Dermis microvascular lymphatic vessel endothelial cell (primary cell): Measurements from ENCODE around the gene CDYL2. TPM values are rescaled to one million over a fixed set of nuclear protein-coding genes. Genes with fewer than 3 reads are reported as not detected.
A peak's percentile ranks its signal among the peaks of the same experiment; 100 is the strongest.

Experiments used
- DNase-seq, 2 donors: peaks; one replicate each; pipeline versions ENCODE4 v3.0.0 to v3.0.0-alpha.2; 2010; ENCODE audit warnings: low read depth in 2 of 2
- total RNA-seq: library from RNA; depleted of rRNA; stranded (reverse); fragments of >200 nt; gene quantifications from 2 replicates; pipeline ENCODE4 v1.2.1, GENCODE V29; 2014

Gene CDYL2
- total RNA-seq, 1 donor from 2014 or later: 19.8 TPM

GRCh38 chr16:80627108-80627507 is 177.3 kb downstream of the CDYL2 start:
- no peak for DNase-seq

DNA sequence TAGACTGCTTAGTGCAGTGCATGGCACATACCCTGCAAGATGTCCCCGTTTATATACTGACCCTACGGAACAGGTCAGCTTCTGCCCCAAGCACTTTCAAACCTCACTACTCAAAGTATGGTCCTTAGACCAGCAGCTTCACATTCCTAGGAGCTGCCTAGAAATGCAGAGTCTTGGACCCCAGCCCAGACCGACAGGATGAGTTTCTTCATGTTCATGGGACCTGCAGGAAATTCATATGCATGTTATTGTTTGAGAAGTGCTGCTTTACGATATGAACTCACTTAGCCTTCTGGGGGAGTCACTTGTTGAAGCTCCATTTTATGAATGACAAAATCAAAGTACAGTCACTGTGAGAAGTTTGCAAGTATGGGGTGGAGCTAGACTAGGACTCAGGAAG is 181.0 kb downstream of the CDYL2 start:
- DNase-seq: peak in 1 of 2 donors; percentile 77

GRCh38 chr16:80622007-80622406 is 182.4 kb downstream of the CDYL2 start:
- no peak for DNase-seq

- DNase-seq: no peak
These were observed 183.4 kb downstream of the CDYL2 start for GRCh38 chr16:80620736-80621605.

GRCh38 chr16:80619824-80620223 is 184.6 kb downstream of the CDYL2 start:
- no peak for DNase-seq

DNA sequence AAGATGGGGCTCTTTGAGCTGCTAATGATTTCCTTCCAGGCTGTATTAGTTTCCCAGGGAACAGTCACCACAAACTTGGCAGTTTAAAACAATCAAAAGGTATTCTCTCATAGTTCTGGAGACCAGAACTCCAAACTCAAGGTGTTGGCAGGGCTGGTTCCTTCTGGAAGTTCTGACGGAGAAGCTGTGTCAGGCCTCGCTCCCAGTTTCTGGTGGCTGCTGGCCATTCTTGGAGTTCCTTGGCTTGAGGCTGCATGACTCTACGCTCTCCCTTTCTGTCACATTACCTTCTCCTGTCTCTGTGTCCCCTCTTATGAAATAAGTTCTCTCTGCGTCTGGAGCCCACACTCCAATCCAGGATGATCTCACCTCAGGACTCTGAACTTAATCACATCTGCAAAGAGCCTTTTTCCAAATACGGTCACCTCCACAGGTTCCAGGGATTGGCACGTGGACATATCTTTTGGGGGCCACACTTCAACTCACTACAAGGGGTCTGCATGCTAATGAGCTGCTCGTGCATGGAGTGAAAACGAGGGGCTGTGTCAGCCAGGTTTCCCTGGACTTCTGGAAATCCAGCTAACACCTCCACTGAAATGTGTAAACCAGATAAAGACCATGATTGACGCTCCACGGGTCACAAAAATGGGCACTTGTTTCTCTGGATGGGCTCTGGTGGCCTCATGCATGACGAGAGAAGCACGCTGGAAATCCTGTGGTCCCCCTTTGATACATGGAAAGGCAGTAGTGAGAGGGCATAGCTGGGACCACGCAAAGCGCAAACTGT is 185.3 kb downstream of the CDYL2 start:
- no peak for DNase-seq

DNA sequence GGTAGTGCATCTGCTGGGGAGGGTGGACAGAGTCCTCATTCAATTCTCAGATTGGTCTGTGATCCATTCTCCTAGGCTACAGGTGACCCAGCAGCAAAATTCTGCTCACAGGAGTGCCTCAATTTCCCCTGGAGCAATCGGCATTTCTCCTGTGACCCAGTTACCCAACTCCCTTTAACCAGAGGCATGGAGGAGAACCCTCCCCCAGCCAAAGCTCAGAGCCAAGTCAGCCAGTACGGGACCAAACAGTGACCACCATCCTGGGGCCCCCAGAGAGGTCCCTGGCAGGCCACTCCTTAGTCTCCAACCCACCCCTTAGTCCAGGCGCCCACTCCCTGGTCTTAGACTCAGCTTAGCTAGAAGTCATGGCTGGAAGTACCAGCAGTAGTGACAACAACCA is 188.0 kb downstream of the CDYL2 start:
- no peak for DNase-seq

DNA sequence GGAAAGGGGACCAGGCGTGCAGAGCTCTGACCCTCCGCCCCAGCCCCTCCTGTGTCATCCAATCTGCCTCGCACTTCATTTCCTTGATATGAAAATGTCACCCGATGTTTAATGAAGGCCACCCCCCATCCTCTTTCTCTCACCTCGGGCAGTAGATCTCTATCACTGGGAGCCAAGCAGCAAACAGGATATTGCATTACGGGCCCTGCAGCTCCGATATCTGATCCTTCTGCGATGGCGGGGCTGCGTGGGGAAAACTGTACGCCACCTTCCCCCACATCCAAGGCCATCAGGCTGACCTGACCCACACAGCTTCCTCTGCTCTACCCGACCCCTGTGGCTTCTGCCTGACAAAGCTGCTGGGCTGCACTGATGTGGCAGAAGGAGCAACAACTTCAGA is 188.7 kb downstream of the CDYL2 start:
- DNase-seq: no peak

GRCh38 chr16:80614908-80615671 is 189.3 kb downstream of the CDYL2 start:
- DNase-seq: peak in 1 of 2 donors; percentile 50

GRCh38 chr16:80612461-80613017 is 191.9 kb downstream of the CDYL2 start:
- no peak for DNase-seq

GRCh38 chr16:80611930-80612327 is 192.5 kb downstream of the CDYL2 start:
- no peak for DNase-seq

GRCh38 chr16:80611171-80611929 is 193.0 kb downstream of the CDYL2 start:
- no peak for DNase-seq

- no peak for DNase-seq
These were observed 193.8 kb downstream of the CDYL2 start for GRCh38 chr16:80610481-80611156.

DNA sequence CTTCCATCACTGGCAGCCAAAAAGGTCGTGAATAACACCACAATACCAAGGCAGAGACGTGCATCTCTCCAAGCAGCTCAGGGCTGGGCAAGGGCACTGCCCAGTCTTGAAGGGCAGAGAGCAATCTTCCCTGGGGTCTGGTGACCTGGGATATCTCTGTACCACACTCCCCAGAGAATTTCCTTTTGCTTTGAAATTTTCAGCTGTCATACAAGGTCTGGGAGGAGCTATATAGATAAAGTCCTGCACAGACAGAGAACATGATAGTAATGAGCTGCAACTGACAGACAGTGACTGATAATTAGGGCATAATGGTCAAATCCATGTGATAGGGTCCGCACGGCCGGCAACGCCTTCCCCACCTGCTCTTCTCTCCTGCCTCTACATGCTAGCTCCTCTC is 195.5 kb downstream of the CDYL2 start:
- DNase-seq: no peak

DNA sequence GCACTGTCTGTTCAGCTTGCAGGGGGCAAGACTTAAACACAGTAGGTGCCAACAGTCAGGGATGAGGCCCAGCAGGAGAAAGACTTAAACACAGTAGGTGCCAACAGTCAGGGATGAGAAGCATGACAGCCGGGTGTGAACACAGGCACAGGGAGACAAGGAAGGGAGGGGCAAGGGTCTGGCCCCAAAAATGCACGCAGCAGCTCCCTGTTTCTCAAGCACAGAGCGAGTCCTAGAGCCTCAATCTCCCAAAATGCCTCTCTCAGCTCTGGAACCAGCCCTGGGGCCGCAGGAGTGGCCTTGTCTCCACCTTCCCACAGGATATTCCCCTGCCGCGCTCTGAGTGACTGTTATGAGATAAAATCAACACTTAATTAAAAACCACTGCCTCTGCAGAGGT is 197.2 kb downstream of the CDYL2 start:
- DNase-seq: no peak

DNA sequence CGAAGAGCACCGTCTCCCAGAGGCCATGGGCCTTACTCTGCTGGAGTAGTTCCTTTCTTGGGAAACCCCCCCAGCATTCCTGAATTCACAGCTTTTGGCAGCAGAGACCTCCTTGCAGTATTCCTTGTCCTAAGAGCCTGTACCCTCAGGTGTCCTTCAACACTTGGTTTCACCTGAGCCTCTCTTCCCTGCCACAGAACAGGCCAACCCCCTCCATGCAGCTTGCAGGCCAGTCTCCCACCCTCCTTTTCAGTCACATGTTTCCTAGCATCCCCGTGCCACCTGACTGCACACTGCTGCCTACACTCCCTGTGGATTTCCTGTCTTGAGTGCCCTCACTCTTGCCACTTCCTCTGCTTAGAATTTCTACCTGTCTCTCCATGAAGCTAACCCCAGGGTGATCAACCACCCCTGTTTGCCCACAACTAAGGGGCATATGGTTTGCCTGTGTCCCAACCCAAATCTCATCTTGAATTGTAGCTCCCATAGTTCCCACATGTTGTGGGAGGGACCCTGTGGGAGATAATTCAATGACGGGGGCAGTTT is 198.1 kb downstream of the CDYL2 start:
- DNase-seq: no peak

DNA sequence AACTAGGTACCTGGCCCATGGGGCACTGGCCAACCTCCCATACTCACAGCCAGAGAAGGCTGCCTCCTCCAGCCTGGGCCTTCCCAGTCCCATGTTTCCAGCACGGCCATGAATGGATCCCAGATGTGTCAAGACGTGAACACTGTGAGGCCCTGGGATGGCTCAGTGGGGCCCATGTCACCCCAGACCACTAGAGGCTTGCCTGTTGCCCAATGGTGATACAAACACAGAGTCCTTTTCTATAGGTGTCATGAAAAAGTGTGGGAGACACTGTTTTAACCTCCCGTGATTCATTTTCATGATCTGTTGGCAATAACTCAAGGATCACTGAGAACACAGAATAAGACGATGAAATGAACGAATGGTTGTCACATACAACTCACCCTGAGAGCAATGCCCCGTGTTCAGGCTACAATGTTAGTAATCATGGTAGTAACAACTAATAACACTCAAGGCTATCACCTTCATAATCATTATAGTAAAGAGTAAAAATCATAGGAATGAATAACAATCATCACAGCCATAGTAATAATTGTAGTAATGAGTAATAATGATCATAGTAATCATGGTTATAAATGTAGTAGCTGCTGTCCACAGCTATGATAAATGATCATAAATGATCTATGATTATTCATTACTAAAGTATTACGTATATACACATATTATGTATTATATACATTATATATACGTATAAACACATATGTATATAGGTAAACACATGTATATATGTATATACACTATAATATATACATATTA is 199.6 kb downstream of the CDYL2 start:
- DNase-seq: no peak

DNA sequence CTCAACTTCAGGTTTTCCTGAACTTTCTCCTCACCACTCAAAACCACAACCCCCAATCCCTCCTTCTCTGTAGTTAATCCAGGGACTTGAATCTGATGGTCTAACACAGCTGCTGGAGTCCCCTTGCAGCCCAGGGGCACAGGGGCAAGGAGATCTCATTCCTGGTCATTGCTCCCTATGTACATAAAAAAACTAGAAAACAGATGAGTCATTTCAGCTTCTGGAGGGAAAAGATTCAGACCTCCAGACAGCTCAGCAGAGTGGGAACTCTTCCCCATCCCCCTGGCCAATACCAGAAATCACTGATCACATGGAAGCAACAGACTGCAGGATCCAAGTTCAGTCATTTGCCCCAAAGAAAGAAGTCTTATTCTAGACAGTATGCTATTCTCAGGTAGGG is 201.5 kb downstream of the CDYL2 start:
- peak in 1 of 2 donors; percentile 12 for DNase-seq

- no peak for DNase-seq
These were observed 203.2 kb downstream of the CDYL2 start for GRCh38 chr16:80601182-80601581.
